ENCODE measurements around the gene SNAP47. TPM values are rescaled to one million over a fixed set of nuclear protein-coding genes. Genes with fewer than 3 reads are reported as not detected.

Gene SNAP47
- total RNA-seq, 4 donors from 2014 or later: 24.1 to 49.0 (median 38.4) TPM

- peak; percentile 91 for DNase-seq
- in situ Hi-C loops (cut with MboI; ENCODE audit: low pct_ligation_motif_present in 1 of 4, low pct_unique_long_range_greater_than_20kb in 1 of 4, low sequenced_read_pairs in 3 of 4): no loop called here
- intact Hi-C loops (cut with DNase I; ENCODE audit: low total_unique reads): loop anchor here (5.0 kb wide), 1 partner anchor 59 kb away; no protein-coding TSS in a partner anchor
- H3K36me3 ChIP-seq: no peaks in the 10 kb centered on the region
- no peaks in the 10 kb centered on the region for H3K9me3 ChIP-seq
- peak overlapping the region; percentile 56 to 61 (median 58) for H3K4me3 ChIP-seq
- peak overlapping the region; percentile 59 to 79 (median 76) for H3K27ac ChIP-seq
- no peaks in the 10 kb centered on the region for H3K27me3 ChIP-seq
- no peak for TF ChIP-seq EP300 (IDR thresholded peaks at IDR 0.05; ENCODE audit: low read depth)
- TF ChIP-seq CTCF (IDR thresholded peaks at IDR 0.05): no peak
- peak in 2 of 3 donors; percentile 21 to 35 for TF ChIP-seq POLR2AphosphoS5 (IDR thresholded peaks at IDR 0.05)
- TF ChIP-seq POLR2A (IDR thresholded peaks at IDR 0.05): peak; percentile 20
- peaks cover 11 to 21% (median 17%) of the 10 kb centered on the region in 4 donors for H3K4me1 ChIP-seq
- 0% methylated on average over 26 of the region's 51 CpGs; no CpG with 5 or more reads in 1 of the 2 donors for WGBS, 2 donors (ENCODE audit: low coverage in 1 of 2)
Measured at GRCh38 chr1:227728059-227728891, 7.0 kb upstream of the SNAP47 start.

GRCh38 chr1:227728892-227729143 is 6.4 kb upstream of the SNAP47 start:
- no peak for DNase-seq
- Histone ChIP-seq H3K9me3 (no peaks in the 10 kb centered on the region), H3K4me3 (peak overlapping the region; percentile 56 to 61 (median 58)), H3K27ac (peak overlapping the region; percentile 59 to 79 (median 76)), H3K36me3 (no peaks in the 10 kb centered on the region), H3K4me1 (peaks cover 13 to 24% (median 20%) of the 10 kb centered on the region in 4 donors), H3K27me3 (no peaks in the 10 kb centered on the region)
- in situ Hi-C loops (cut with MboI; ENCODE audit: low pct_ligation_motif_present in 1 of 4, low pct_unique_long_range_greater_than_20kb in 1 of 4, low sequenced_read_pairs in 3 of 4) (no loop called here), intact Hi-C loops (cut with DNase I; ENCODE audit: low total_unique reads) (loop anchor here (5.0 kb wide), 1 partner anchor 58 kb away; no protein-coding TSS in a partner anchor)
- TF ChIP-seq CTCF (IDR thresholded peaks at IDR 0.05) (no peak), EP300 (IDR thresholded peaks at IDR 0.05; ENCODE audit: low read depth) (no peak), POLR2A (IDR thresholded peaks at IDR 0.05) (no peak), POLR2AphosphoS5 (IDR thresholded peaks at IDR 0.05) (no peak)
- 0 to 3% methylated on average over 2 to 11 of the region's 11 CpGs for WGBS, 2 donors (ENCODE audit: low coverage in 1 of 2)

- in situ Hi-C loops (cut with MboI; ENCODE audit: low pct_ligation_motif_present in 1 of 4, low pct_unique_long_range_greater_than_20kb in 1 of 4, low sequenced_read_pairs in 3 of 4): no loop called here
Measured at GRCh38 chr1:227729144-227729880, 5.9 kb upstream of the SNAP47 start.

More at GRCh38 chr1:227729144-227729880, 5.9 kb upstream of the SNAP47 start:
- DNase-seq: no peak
- WGBS, 2 donors (ENCODE audit: low coverage in 1 of 2): 60% methylated on average over 5 of the region's 5 CpGs; no CpG with 5 or more reads in 1 of the 2 donors
- H3K9me3 ChIP-seq: no peaks in the 10 kb centered on the region
- intact Hi-C loops (cut with DNase I; ENCODE audit: low total_unique reads): loop anchor here (5.0 kb wide), 1 partner anchor 58 kb away; no protein-coding TSS in a partner anchor
- peak overlapping the region; percentile 59 to 79 (median 76) for H3K27ac ChIP-seq
- TF ChIP-seq POLR2AphosphoS5 (IDR thresholded peaks at IDR 0.05) (no peak), POLR2A (IDR thresholded peaks at IDR 0.05) (no peak), CTCF (IDR thresholded peaks at IDR 0.05) (no peak), EP300 (IDR thresholded peaks at IDR 0.05; ENCODE audit: low read depth) (no peak)
- H3K4me3 ChIP-seq: peak overlapping the region; percentile 56 to 61 (median 58)
- no peaks in the 10 kb centered on the region for H3K36me3 ChIP-seq
- H3K4me1 ChIP-seq: peaks cover 17 to 29% (median 24%) of the 10 kb centered on the region in 4 donors
- no peaks in the 10 kb centered on the region for H3K27me3 ChIP-seq
